ES-I3 (cell line): ENCODE data around the gene S100A7A.
"Not testable (repeated sequence)": the region's sequence is repeated elsewhere in the genome, so short reads cannot be mapped to it uniquely, and the experiment has no call there.

Experiments
- H3K36me3 ChIP-seq: 2 replicates; pipeline ENCODE4 v1.6.1; 2013; ENCODE audit warnings: mild to moderate bottlenecking, low read length, control low read depth, moderate library complexity; ENCODE audit not compliant: insufficient read depth
- H3K4me1 ChIP-seq: 2 replicates; pipeline ENCODE4 v1.6.1; 2013; ENCODE audit warnings: mild to moderate bottlenecking, control low read depth, low read length; ENCODE audit not compliant: insufficient read depth
- H3K9ac ChIP-seq: 2 replicates; pipeline ENCODE4 v1.6.1; 2013; ENCODE audit warnings: low read depth, mild to moderate bottlenecking, low read length, moderate library complexity
- H3K9me3 ChIP-seq: 2 replicates; pipeline ENCODE4 v1.6.1; 2013; ENCODE audit warnings: mild to moderate bottlenecking, low read length, moderate library complexity; ENCODE audit not compliant: control insufficient read depth, insufficient read depth

The S100A7A gene

DNA sequence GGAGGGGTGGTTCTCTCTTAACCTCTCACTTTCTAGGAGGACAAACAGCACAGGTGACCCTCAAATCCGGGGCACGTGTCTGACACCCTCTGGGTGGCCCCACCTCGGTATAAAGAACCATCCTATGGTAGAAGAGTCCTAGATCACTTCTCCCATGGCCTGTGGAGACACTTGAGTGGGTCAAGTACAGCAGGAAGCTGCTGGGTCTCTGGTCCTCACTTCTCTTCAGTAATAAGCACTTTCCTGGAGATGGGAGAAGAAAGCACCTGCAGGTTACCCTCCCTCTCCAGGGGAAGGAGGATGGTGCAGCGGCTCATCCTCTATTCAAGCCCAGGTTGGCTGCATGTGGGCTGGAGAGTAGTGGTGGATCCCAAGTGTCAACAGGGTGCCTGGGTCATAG, 27.2 kb downstream of the S100A7A start:
- Histone ChIP-seq H3K4me1 (no peaks in the 10 kb centered on the region), H3K36me3 (no peaks in the 10 kb centered on the region)

DNA sequence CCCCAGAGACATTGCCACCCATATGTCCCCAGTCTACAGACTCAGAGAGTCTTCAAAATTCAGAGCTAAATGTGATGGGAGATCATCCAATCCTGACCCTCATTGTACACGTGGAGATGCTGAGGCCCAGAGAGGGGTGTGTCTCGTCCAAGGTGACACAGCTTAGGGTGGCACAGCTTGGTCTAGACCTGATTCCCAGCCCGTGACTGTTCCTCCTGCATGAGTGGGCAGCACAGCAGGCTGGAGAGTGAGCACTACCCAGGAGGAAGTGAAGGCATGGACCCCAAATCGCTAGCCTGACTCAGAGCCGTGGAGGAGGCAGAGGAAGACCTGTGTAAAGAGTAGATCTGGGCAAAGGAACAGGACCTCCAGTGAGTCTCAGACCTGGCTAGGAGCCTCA, 27.8 kb downstream of the S100A7A start:
- Histone ChIP-seq H3K9ac (no peak overlapping the region), H3K9me3 (no peaks in the 10 kb centered on the region), H3K36me3 (no peaks in the 10 kb centered on the region)

More for the DNA sequence above, 27.2 kb downstream of the S100A7A start:
- Histone ChIP-seq H3K9ac (no peak overlapping the region), H3K9me3 (no peaks in the 10 kb centered on the region)

DNA sequence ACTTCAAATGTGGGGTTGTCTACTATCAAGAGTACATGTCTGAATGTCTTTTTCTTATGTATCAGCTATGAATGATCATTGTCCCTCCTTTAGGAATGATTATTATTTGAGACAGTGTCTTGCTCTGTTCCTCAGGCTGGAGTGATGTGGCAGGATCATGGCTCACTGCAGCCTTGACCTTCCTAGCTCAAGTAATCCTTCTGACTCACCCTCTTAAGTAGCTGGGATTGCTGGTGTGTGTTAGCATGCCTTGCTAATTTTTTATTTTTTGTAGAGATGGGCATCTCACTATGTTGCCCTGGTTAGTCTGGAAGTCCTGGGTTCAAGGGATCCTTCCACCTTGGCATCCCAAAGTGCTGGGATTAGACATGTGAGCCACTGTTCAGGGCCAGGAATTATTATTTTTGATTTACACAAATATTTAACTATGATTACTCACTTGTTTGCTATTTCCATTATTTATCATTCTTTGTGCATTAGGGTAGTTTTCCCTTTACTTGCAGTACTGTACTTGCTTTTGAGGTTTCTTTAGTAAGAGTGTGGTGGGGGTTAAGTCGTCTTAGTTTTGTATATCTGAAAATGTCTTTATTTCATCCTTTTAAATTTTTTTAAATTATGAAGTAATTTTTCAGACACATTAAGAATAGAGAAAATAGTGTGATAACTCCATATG, 31.3 kb downstream of the S100A7A start:
- Histone ChIP-seq H3K9me3 (no peaks in the 10 kb centered on the region), H3K36me3 (no peaks in the 10 kb centered on the region), H3K4me1 (no peaks in the 10 kb centered on the region), H3K9ac (no peak overlapping the region)

More for the DNA sequence above, 27.8 kb downstream of the S100A7A start:
- no peaks in the 10 kb centered on the region for H3K4me1 ChIP-seq

- H3K4me1 ChIP-seq, H3K9me3 ChIP-seq, H3K9ac ChIP-seq, H3K36me3 ChIP-seq: not testable (repeated sequence)
Observed at GRCh38 chr1:153448851-153449250, 32.5 kb downstream of the S100A7A start.

GRCh38 chr1:153456396-153456795, 40.1 kb downstream of the S100A7A start:
- H3K36me3 ChIP-seq: no peaks in the 10 kb centered on the region
- no peaks in the 10 kb centered on the region for H3K9me3 ChIP-seq
- no peaks in the 10 kb centered on the region for H3K4me1 ChIP-seq
- H3K9ac ChIP-seq: no peak overlapping the region

GRCh38 chr1:153459655-153460054, 43.3 kb downstream of the S100A7A start:
- H3K9me3 ChIP-seq: no peaks in the 10 kb centered on the region
- no peak overlapping the region for H3K9ac ChIP-seq
- H3K36me3 ChIP-seq: no peaks in the 10 kb centered on the region
- H3K4me1 ChIP-seq: no peaks in the 10 kb centered on the region

DNA sequence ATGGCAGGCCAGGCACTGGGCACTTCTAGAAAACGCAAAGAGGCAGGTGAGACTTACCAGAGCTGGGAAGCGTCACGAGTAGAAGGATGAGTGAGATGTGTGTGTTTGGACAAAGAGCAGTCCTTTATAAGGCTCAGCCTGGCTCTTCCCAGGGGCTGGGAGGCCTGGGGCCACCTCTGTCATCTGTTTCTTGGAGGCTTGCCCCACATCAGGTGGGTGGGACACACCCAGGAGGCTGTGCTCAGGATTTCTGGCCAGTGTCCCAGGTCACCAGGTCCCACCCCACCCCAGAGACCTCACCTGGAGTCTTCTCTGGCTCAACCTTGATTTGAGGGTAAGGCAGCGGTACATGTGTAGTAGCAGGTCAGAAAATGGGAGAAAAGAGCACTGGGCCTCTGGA, 44.2 kb downstream of the S100A7A start, which contains the start of gene S100A7:
Gene S100A7, minus strand, starts transcription at position 101 of the 400 bp plus-strand sequence. CDS start 1,638 bp downstream, outside the sequence.
- H3K9me3 ChIP-seq: no peaks in the 10 kb centered on the region
- H3K9ac ChIP-seq: no peak within 1 kb of the TSS
- no peaks in the 10 kb centered on the region for H3K36me3 ChIP-seq
- H3K4me1 ChIP-seq: no peaks in the 10 kb centered on the region

DNA sequence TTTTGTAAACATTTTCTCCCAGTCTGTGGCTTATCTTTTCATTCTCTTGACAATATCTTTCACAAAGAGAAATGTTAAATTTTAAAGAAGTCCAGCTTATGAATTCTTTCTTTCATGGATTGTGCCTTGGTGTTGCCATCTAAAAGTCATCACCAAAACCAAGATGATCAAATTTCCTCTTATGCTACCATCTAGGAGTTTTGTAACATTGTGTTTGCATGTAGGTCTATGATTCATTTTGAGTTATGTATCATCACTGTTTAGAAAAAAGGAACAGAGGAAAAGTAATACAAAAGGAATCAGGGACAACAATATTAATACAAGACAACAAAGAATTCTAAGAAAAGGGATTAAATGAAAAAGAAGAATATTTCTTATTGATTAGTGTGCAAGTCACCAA, 46.4 kb downstream of the S100A7A start:
- not testable (repeated sequence) for H3K36me3 ChIP-seq, H3K9ac ChIP-seq, H3K9me3 ChIP-seq
- peaks cover 10% of the 10 kb centered on the region for H3K4me1 ChIP-seq

DNA sequence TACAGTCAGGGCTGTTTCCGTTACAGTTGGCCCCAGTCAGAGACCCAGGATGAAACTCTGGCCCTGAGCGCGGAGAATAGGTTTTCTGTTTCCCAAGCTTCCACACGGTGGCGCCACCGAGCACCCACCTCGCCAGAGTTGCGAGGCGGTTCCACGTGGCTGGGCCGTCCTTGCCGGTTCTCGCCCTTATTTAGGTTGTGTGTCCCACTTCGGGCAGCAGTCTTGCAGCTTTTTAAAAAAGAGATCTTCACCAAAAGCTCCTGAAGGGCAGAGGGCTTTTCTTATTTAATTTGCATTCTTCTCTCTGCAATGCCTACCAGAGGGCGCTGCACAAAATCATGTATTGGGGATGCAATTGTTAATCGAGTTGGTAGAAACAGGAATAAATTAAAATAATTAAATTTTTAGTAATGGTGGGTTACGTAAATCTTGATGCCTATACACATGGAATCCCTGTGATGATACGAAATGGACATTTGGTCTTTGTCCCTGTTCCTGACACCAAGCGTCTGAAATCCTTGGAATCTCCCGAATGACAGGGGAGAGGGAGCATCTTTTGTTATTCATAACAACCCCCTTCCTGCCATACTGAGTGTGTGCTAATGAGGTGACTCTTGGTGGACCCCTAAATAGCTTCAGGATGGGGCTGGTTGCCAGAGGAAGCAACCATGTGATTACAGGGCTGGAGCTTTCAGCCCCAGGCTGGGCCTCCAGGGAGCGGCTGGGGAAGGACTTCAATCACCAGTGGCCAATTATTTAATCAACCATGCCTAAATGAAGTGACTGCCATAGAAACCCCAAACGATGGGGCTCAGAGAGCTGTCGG, 49.7 kb downstream of the S100A7A start:
- no peaks in the 10 kb centered on the region; the same call in 1 of the 2 replicates for H3K9me3 ChIP-seq
- H3K4me1 ChIP-seq: peaks cover 10% of the 10 kb centered on the region
- no peaks in the 10 kb centered on the region for H3K36me3 ChIP-seq
- H3K9ac ChIP-seq: no peak overlapping the region; the same call in 1 of the 2 replicates

GRCh38 chr1:153466908-153467307, 50.6 kb downstream of the S100A7A start:
- no peaks in the 10 kb centered on the region for H3K36me3 ChIP-seq
- H3K9me3 ChIP-seq: peaks cover 8% of the 10 kb centered on the region; the same call in 1 of the 2 replicates
- H3K4me1 ChIP-seq: peaks cover 10% of the 10 kb centered on the region
- H3K9ac ChIP-seq: no peak overlapping the region

- no peak overlapping the region for H3K9ac ChIP-seq
- H3K36me3 ChIP-seq: no peaks in the 10 kb centered on the region
- H3K9me3 ChIP-seq: peaks cover 23% of the 10 kb centered on the region
- peaks cover 10% of the 10 kb centered on the region for H3K4me1 ChIP-seq
Observed at GRCh38 chr1:153470707-153471106, 54.4 kb downstream of the S100A7A start.
